Endometrial microvascular endothelial cells (primary cell): Measurements from ENCODE around the gene ZC3HAV1. TPM values are rescaled to one million over a fixed set of nuclear protein-coding genes. Genes with fewer than 3 reads are reported as not detected.
"Not testable (repeated sequence)": the region's sequence is repeated elsewhere in the genome, so short reads cannot be mapped to it uniquely, and the experiment has no call there.

Experiments
- in situ Hi-C: cut with HindIII; loops from 2 replicates; pipeline ENCODE4 v1.10.0; 2017; ENCODE audit warnings: low sequenced_read_pairs, low pct_unique_long_range_greater_than_20kb; ENCODE audit errors: inconsistent ontology term
- total RNA-seq: library from RNA; depleted of rRNA; stranded (reverse); fragments of >200 nt; gene quantifications from one replicate; pipeline ENCODE4 v1.2.3, GENCODE V29; 2015; ENCODE audit errors: inconsistent ontology term

Gene ZC3HAV1
- total RNA-seq, 1 donor from 2014 or later: 48.1 TPM

DNA sequence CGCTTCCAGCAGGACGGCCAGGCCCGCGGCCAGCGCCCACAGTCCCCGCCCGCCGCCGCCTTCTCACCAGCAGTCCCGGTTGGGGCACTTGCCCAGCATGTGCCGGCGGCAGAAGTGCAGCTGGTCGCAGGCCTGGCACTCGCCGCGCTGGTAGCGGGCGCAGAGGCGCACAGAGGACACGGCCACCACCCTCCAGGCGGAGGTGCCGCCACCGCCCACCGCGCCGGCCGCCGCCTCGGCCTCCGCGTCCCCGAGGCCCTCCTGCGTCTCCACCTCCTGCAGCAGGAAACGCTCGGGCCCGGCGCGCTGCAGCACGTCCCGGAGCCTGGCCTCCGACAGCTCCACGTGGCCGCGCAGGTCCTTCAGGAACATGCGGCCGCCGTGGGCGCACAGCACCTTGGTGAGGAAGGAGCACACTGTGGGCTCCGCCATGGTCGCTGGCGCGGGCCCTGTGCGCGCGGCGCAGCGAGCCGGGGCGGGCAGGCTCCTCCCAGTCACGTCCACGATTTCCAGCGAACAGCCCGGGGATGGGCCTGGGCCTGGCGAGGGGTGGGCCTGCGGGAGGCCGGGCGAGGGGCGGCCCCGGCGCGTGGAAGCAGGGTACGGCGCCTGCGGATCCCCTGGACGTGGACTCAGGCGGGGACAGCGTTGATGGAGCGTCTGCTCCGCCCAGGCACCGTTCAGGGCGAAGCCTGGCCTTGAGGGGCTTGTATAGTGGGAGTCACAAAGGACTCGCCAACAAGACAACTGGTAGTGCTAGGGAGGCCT, 73.8 kb downstream of the ZC3HAV1 start, which contains the start of gene ZC3HAV1L:
ZC3HAV1L (minus strand) TSS at position 457 of the 768 bp plus-strand sequence; CDS start at position 432, 25 bp downstream.
- in situ Hi-C loops: no loop called here

DNA sequence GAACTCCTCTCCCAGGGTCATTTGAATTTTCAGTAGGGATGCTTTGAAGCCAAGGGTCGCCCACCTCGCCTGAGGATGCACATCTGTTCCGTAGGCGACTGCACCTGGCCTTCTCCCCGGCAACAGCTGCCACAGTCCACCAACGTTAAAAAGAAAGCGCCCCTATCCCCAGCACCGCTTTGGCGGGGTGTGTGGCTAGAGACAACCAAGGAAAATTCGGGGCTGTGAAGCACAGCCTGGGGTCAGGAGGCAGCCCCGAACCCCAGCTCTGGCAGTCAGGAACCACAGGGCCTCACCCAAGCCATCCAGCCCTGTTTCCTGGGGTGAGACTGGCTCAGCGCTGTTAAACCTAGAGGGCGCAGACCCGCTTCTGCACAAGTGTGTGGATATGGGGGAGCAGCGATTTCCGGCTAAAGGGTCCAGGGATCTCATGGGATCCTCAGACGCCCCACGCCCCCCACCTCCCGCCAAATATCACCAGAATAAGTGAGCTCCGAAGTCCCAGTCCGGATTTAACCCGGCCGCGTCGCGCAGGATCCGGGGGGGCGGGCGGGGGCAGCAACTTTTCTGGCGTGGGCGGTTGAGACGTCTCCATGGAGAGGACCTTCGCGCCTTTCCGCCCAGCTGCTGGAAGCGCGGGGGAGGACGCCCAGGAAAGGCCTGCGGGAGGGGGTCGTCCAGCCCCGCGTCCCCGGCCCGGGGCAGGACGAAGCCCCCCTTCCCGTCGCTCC, 74.5 kb downstream of the ZC3HAV1 start:
- in situ Hi-C loops: no loop called here

DNA sequence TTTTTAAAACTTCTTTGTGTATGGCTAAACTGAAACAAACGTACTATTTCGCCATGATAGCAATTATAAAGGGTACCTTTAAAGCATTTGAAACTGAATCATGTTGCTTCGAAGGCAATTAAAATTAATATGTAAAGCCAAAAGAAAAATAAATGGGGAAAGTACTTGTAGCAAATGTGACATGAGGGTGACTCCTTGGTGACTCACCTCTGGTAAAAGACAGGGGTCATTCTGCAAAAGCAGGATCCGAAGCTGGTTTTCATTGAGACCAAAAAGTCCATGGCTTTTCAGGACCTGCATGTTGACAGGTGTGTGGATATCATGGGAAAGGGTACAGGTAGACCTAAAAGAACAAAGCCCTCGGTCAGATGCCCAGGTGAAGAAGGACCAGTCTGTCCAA, 75.2 kb downstream of the ZC3HAV1 start:
- in situ Hi-C loops: no loop called here

DNA sequence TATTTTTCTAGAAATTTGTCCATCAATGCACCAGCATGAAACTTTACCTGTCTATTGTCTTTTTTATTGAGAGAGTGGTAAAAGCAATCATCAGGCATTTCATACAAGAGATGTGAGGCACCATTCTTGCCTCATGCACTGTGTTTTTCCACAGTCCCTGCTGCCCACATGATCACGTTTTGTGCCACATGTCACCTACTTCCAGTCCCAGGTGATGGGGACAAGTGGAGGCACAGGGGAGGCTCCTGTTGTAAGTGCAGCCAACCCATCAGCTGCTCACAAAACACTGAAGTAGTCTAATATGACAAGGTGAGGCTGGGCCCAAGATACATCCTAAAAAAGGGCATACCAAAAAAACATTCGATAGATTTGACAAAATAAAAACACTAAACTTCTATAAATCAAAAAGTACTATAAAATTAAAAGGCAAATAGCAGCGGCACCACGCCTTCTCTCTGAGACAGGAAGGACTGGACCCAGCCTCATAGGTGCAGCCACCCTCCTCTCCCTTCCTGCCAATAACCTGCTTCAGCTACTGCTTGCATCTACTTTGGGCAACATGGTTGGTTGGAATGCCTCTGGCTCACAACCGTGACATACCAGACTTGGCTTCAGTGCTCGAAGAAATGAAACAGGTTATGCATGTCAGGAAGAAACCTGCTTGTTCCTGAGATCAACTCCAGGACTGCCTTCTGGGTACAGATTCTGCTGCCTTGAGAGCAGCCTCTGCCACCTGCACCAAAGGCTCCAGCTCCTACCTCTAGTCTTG, 76.0 kb downstream of the ZC3HAV1 start:
- in situ Hi-C loops: no loop called here

DNA sequence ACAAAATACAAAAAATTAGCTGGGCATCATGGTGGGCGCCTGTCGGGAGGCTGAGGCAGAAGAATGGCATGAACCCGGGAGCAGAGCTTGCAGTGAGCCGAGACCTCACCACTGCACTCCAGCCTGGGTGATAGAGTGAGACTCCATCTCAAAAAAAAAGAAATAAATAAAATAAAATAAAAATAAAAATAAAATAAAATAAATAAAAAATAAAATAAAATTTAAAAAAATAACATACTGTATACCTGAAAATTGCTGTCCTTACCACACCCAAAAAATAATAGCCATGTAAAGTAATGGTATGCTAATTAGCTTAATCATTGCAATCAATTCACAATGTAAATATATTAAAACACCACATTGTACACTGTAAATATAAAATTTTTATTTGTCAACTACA, 77.0 kb downstream of the ZC3HAV1 start:
- in situ Hi-C loops: no loop called here

DNA sequence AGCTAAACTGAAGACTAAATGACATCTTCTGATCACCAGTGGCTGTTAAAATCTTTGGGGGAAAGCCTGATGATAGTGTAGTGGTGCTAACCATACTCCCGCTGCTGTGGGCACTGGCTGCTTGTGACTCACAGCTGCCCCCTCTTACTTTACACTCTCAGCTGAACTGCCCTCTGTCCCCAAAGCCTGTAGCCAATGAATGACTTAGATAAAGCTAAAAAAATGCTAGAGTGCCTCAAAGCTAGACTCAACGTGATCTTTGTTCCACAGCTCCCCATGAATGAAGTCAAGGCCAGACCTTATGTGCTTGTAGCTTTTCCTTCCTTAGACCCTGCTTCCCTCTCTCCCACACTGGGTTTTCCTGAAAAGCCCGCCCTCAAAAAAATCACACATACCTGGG, 80.2 kb downstream of the ZC3HAV1 start:
- in situ Hi-C loops: no loop called here

DNA sequence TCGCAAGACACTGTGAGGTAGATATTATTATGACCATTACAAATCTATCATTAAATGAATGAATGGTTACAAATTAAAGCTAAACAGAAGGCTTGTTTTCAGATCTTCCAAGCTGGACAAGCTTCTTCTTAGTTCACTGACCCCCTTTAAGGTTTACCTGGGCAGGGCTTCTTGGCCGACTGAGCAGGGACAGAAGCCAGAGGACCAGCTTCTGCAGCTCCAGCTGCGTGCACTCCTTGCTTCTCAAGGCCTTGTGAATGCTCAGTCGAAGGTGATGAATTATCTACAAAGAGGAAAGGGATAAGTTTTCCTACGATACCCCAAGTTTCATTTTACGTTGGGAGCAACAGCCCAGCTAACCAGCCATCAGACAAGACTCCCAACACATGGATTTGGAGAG, 83.0 kb downstream of the ZC3HAV1 start:
- in situ Hi-C loops: no loop called here

DNA sequence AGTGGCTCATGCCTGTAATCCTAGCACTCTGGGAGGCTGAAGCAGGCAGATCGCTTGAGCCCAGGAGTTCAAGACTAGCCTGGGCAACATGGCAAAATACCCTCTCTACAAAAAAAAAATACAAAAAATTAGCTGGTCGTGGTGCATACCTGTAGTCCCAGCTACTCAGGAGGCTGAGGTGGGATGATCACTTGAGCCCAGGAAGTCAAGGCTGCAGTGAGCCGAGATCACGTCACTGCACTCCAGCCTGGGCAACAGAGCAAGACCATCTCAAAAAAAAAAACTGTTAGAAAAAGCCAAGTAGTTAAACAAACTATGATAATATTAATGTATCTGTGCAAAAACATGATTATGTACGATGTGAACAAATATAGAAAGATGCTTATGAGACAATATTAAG, 83.7 kb downstream of the ZC3HAV1 start:
- in situ Hi-C loops: not testable (repeated sequence)

DNA sequence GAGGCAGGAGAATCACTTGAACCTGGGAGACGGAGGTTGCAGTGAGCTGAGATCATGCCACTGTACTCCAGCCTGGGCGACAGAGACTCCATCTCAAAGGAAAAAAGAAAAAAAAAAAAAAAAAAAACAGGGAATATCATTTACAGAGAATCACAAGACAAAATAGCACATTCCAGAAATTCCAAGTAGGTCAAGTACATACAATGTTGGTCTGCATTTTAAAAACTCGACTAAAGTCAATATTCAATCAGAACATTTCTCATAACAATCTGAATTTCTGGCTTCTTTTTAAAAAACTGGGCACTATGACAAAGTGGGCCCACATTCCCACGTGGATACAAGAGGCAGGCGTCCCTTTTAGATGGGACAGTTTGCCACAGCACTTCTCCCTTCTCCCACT, 86.4 kb downstream of the ZC3HAV1 start:
- in situ Hi-C loops: no loop called here

DNA sequence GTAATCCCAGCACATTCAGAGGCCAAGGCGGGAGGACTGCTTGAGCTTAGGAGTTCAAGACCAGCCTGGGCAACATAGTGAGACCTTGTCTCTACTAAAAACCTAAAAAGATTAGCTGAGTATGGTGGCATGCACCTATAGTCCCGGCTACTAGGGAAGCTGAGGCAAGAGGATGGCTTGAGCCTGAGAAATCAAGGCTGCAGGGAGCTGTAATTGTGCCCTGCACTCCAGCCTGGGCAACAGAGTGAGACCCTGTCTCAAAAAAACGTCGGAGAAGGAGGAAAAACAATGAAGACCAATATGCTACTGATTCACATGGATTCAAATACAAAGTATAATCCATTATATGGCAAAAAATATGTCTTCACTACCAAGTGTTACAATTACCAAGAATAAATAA, 87.2 kb downstream of the ZC3HAV1 start:
- in situ Hi-C loops: no loop called here

DNA sequence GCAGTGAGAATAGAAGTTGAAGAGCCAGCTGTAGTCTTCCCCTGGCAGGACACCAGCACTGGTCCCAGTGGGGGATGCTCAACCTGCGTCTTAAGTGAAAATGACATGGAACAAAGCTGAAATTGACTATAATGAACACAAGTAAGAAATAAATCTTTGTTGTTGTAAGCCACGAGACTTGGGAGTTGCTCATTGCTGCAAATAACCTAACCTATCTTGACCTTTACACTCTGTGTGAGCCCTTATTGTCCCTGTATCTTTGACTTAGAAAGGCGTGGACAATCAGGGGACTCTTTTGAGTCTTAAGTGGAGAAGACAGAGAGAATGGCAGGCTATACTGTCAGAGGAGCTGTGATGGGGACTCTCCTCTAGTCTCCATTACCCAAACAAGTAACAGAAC, 90.6 kb downstream of the ZC3HAV1 start:
- in situ Hi-C loops: no loop called here

DNA sequence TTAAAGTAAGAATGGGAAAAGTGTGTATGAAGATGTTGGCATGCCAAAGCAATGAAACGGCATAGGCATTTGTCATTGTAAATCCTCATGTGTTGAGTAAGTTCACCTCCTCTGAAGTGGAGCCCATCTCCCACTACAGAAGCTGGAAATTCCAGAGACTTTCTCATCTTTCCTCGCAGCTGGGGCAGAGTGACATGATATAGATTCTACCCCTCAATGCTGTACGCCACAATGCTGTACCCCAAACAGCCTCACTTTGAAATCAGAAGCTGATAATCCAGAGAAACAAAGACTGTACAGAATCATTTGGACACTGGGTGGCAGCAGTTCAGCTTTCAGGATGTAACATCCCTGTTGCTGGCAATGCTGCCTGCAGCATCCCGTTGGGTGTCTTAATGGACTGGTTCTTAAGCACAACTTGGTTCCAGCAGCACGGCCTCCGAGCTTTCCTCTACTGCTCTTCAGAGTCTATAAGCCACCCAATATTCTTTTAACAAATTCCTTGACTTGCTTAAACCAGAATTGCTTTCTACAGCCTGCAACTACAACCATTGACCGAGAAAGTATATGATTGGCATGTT, 92.5 kb downstream of the ZC3HAV1 start:
- in situ Hi-C loops: no loop called here

DNA sequence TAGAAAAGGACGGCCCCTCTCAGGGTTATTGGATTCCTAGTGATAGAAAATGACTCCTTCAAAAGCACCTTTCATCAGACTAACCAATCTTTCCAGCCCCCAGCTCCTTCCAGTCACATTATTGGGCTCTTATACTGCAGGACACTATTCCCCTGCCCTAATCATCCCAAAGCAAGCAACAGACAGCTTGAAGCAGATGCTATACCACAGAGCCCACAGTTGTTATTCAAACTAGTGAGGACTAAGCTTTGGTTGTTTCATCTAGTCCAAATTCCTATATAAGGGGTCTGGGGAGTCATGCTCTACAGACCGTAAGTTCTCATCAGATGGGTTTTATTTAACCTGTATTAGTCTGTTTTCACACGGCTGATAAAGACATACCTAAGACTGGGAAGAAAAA, 98.1 kb downstream of the ZC3HAV1 start:
- in situ Hi-C loops: no loop called here

DNA sequence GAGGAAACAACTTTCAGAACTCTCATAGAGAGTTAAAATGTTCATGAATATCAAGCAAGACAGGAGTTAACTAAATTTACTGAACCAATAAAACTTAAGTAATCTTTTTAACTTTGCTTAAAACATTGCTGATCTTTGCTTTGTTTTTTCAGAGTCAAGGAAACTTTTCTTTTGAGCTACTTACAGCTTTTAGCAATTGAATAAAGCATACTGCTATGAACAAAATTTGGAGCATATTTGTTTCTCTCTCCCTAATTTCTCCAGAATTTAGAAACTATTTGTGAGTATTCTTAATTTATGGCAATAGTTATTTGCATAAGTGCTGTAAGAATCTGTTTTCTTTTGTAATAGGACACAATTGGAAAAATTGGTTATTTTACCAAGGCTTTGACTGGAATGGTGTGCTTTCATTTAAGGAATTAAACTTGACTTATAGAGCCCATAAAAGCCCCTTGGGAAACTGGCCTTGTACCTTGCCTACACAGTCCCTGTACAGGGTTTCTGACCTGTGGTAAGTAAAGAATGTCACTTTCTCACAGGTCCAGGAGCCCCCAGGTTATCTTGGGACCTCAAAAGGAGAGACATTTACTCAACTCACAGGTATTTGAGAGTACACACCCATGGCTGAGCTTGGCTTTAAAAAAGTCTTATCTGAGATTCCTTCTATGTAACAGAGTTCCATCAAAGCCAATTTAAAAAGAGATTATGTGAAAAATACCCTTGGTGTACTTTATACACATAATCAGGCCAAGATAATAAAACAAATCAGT, 105.0 kb downstream of the ZC3HAV1 start:
- in situ Hi-C loops: no loop called here

DNA sequence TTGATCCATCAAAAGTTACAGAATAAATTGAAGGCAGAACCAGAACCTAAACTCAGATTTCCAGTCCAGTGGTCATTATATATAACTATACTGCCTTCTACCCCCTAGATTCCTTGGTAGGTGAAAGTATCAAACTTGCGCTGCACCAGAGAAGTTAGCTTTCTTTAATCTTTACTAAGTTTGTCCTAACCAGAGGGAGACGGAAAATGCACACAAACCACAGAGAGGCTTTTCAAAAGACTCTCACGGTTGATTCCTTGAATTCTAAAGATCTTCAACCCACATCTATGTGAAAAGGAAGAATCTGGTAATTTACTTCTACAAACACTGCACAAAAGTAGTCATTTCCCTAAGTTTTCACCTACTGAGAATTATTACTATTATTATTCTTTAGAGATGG, 110.1 kb downstream of the ZC3HAV1 start:
- in situ Hi-C loops: no loop called here
